ENCODE results near the gene RANBP1.
"Not testable (repeated sequence)": the region's sequence is repeated elsewhere in the genome, so short reads cannot be mapped to it uniquely, and the experiment has no call there.

The RANBP1 gene

GRCh38 chr22:20155330-20156041, 39.6 kb downstream of the RANBP1 start:
- peak; percentile 65 for DNase-seq

GRCh38 chr22:20156042-20156389, 40.1 kb downstream of the RANBP1 start:
- DNase-seq: no peak

GRCh38 chr22:20156611-20157429, 40.9 kb downstream of the RANBP1 start:
- DNase-seq: peak; percentile 19

- no peak for DNase-seq
Observed at GRCh38 chr22:20157430-20158183, 41.7 kb downstream of the RANBP1 start.

DNA sequence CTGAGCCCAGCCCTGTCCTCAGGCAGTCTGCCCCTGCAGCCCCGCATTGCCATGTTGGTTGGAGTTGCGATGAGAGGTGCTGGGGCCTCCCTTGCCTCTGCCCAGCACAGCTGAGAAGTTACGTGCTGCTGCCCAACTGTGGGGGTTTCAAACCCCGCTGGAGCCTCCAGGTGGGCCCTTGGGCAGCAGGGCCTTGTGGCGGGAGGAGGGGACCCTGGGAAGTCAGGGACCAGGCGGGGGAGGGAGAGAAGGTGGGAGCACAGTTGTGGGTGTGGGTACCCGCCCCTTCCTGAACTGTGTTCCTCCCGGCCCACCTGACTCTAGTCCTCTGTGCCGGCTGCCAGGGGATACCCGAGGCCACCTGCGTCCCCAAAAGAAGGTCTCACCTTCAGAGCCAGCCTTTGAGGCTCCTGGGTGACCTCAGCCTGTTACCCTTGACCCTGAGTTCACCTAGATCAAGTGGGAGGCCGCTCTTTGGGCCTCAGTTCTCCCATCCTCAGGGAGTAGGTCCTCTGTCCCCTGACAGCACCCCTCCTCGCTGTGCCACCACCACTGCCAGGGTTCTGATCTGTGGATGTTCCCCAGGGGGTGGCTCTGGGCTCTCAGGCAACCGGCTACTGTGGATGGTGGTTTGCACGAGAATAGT, 42.6 kb downstream of the RANBP1 start:
- DNase-seq: no peak

DNA sequence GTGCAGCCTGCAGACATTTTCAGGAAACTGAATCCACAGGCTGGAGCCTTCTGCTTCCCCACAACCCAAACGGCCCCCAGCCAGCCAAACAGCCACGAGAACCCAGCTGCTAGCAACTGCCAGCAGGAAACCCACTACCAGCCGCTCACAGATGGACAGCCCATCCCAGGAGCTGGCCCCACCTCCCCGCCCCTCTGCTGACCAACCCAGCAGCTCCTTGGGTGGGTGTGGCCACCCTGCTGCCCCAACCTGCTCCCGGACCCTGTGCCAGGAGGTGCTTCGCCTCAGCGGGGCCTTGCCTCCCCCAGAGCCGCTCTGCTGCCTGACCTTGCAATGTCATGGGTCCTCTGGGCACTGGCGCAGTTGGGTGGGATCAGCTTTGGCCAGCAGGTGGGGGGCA, 43.2 kb downstream of the RANBP1 start:
- no peak for DNase-seq

- not testable (repeated sequence) for DNase-seq
Observed at GRCh38 chr22:20159531-20159930, 43.6 kb downstream of the RANBP1 start.

GRCh38 chr22:20160041-20160440, 44.1 kb downstream of the RANBP1 start:
- DNase-seq: no peak

GRCh38 chr22:20164863-20165262, 49.0 kb downstream of the RANBP1 start:
- no peak for DNase-seq

DNA sequence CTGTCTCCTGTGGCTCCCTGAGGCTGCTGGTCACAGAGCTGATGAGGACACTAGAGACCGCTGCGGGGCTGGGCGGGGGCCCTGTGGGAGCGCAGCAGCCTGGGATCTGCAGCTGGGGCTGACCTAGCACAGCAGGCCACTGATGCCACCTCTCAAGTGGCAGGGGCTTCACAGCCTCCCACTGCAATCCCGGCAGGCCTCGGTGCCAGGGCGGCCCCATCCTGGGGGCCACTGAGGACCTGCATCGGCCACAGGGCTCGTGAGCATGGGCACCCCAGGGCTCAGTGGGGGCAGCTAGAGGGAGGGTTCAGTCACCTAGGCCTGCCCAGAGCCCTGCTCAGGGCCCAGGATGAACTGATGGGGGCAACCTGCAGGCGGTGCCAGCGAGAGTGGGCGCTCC, 49.5 kb downstream of the RANBP1 start:
- no peak for DNase-seq

- DNase-seq: no peak
Observed at GRCh38 chr22:20165913-20166312, 50.0 kb downstream of the RANBP1 start.

GRCh38 chr22:20166703-20167102, 50.8 kb downstream of the RANBP1 start:
- DNase-seq: no peak

- DNase-seq: no peak
Observed at GRCh38 chr22:20167643-20168322, 51.9 kb downstream of the RANBP1 start.

DNA sequence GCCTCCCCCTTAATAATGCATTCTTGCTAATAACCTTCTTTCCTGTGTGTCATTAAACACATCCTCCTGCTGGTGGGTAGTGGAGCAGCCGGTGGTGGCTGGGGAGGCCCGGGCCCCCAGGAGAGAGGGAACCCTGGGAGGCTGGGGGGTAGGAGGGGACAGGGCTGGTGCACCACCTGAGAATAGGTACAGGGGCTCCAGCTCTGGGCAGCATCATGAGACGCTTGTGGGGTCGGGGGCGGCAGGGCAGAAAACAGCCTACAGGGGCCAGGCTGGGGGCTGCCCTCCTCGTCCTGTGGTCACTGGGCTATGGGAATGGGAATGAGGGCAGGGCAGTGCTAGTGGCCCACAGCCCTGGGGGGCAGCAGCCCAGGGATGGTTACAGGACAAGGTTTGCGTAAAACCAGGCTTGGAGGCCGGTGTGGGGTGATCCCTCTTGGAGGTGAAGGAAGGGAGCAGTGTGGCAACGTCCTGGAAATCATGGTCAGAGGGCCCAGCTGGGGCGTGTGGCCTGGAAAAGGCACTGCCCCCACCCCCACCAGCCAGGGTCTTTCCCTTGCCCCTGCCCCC, 53.4 kb downstream of the RANBP1 start:
- DNase-seq: no peak

DNA sequence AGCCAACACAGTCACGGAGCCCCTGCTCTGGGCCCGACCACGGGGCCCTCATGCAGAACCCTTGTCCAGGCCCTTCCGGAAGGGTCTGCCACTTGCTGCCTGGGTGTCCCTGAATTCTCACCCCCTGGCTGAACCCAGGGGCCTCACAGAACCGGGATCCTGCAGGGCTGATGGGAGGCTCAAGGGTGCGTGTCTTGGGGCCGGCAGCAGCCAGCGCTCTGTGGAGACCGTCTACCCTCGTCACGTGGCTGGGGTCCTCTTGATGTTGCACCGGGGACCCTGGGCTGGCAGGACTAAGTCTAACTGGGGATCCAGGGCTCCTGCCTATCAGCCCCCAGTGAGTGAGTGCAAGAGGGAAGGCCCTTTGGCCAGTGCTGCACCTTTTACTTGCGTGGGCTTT, 54.3 kb downstream of the RANBP1 start:
- DNase-seq: no peak

DNA sequence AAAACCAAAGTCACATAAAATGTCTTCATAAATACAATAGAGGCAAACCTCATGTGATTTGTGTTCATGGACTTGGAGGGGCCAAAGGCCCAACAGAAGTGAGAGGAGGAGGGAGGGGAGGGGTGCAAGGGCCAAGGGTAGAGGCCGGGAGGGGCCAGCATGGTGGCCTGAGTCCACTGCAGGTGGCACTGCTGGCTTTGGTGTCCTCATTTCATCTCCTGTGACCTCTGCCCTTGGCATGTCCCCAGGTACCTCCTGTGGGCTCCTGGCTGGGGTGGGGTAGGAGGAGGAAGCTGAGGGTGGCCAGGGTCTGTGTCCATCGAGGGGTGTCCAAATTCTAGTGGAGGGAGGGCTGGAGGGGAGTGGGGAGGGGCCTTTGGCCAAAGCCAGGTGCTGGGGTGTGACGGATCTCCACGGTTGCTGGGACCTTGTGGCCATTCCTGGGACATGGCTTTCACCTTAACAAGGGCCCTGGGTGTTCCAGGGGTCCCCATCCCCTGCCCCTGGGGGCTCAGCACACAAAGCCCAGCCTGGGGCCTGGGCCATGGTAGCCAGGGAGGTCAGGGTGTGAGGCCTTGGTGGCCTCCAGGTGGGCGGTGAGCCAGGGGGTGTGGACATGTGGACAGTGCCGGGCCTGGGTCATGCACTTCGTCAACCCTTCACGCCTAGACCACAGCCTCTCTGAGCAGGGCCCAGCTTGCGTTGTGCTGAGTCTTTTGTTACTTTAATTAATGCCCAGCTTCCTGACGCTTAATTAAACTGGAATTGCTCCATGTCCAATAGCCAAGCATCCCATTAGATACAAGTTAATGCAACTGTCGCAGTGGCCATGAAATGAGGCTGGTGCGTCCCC, 55.6 kb downstream of the RANBP1 start:
- no peak for DNase-seq

- DNase-seq: no peak
Observed at GRCh38 chr22:20172141-20172613, 56.3 kb downstream of the RANBP1 start.

GRCh38 chr22:20173246-20173645, 57.3 kb downstream of the RANBP1 start:
- DNase-seq: no peak

- DNase-seq: no peak
Observed at GRCh38 chr22:20173772-20174171, 57.9 kb downstream of the RANBP1 start.

DNA sequence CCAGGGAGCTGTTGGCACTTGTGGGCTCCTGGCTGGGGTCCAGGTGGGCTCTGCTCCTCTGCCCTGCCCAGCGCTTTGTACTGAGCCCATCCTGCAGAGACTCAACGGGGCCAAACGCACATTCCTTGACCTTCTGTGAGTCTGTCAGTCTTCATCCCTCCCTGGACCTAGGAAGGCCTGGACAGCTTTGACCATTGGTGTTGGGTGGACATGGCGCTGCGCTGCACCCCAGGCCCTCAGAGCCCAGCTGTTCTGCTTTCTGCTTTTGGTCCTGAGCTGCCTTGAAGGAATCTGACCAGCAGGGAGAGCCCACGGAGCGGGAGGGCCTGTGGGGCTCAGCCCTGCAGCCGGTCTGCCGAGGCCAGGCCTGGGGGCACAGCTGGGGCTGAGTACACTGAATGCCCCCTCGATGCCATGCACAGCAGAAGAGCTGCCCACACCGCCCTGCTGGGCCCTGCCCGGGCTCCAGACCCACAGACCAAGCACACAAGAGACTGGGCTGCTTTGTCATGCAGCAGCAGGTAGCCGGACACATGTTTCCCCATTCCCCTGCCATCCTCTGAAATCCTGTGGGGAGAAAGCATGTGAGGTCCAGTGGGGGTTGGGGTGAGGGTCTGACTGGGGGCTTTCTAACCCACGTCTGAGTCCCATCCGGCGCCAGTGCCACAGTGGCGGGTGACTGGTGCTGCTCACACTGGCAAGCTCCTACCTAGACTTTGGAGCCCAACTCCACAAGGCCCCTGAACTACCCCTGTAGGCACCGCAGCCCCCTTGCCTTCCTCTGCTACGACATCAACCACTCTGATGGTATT, 59.1 kb downstream of the RANBP1 start:
- no peak for DNase-seq
